ENCODE measurements around the gene MAP3K15.

DNA sequence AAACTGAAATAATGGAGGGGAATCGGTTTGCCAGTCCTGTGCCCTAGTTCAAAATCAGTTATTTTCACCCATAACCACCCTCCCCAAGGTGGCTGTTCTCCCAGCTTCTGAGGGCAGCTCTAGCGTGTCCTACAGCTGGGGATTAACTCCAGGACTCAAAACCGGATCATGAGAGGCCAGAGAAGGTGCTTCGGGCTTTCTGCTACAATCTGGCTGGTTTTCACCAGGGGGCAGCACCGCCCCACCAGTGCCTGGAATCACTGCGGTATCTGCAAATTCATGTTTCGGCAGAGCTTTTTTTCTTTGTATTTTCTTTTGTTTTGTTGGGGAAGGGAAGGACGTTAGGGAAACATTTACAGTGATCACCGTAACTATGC lies 143.2 kb downstream of the MAP3K15 start:
- no peak for TF ChIP-seq PAX5 (IDR thresholded peaks at IDR 0.05; ENCODE audit: insufficient read depth, low read length, severe bottlenecking)
- TF ChIP-seq TAF1 (IDR thresholded peaks at IDR 0.05; ENCODE audit: low read depth, low read length), result no peak
- TF ChIP-seq POLR2AphosphoS5 (IDR thresholded peaks at IDR 0.05; ENCODE audit: low read depth, low read length), result no peak
- no peak for TF ChIP-seq POLR2A (IDR thresholded peaks at IDR 0.05; ENCODE audit: low read depth, low read length)
